KOPT-K1 (cell line): ENCODE measurements around the gene STMND1.

Source experiments
- H3K27ac ChIP-seq: fragments of 200-600 bp; sonication (generic); 2 replicates; pipeline ENCODE4 v1.5.1; 2016; ENCODE audit warnings: antibody characterized with exemption, mild to moderate bottlenecking, low read depth, low read length; ENCODE audit not compliant: poor library complexity, severe bottlenecking
- H3K36me3 ChIP-seq: fragments of 200-600 bp; sonication (generic); 2 replicates; pipeline ENCODE4 v1.5.1; 2017; ENCODE audit warnings: antibody characterized with exemption, mild to moderate bottlenecking, low read length, moderate library complexity; ENCODE audit not compliant: insufficient read depth
- H3K9me3 ChIP-seq: fragments of 200-600 bp; sonication (generic); 2 replicates; pipeline ENCODE4 v1.5.1; 2017; ENCODE audit warnings: antibody characterized with exemption, low read length, mild to moderate bottlenecking; ENCODE audit not compliant: insufficient read depth, poor library complexity, severe bottlenecking

The STMND1 gene

DNA sequence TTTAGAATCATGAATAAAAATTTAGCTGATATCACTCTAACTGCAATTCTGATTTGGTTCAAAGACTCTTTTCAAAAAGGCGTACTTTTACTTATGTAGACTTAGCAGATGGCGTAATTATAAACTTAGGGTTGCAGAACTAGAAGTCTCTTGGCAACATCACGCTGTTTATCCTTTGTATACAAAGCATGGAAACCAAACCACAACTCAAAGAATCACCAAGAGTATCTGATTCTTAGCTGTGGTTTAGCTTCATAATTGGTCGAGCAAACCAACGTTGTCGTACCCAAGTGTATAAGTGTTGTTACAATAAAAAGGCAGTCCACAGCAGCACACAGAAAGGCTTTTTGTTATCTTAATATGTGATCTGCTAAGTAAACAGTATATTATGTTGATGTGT is 18.2 kb downstream of the STMND1 start:
- Histone ChIP-seq H3K27ac (no peak overlapping the region), H3K9me3 (no peaks in the 10 kb centered on the region), H3K36me3 (no peaks in the 10 kb centered on the region)

DNA sequence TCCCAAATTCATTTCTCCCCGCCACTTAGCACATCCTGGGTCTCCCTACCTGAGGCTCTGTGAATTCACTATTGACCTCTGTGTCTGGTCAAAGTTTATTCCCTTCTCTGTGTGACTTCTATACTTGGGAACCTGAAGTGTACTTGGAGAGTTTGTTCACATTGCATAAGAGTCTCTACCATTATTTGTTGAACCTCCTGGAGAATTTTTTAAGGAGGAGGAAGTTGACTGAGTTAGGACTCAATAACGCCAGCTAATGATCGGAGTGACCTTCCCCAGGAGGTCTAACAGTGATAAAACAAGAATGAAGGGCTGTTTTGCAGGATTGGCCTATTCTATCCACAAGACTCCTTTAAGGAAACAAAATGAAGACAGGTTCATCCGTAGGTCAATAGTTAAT is 23.6 kb downstream of the STMND1 start:
- no peak overlapping the region for H3K27ac ChIP-seq
- no peaks in the 10 kb centered on the region for H3K9me3 ChIP-seq
- no peaks in the 10 kb centered on the region for H3K36me3 ChIP-seq

DNA sequence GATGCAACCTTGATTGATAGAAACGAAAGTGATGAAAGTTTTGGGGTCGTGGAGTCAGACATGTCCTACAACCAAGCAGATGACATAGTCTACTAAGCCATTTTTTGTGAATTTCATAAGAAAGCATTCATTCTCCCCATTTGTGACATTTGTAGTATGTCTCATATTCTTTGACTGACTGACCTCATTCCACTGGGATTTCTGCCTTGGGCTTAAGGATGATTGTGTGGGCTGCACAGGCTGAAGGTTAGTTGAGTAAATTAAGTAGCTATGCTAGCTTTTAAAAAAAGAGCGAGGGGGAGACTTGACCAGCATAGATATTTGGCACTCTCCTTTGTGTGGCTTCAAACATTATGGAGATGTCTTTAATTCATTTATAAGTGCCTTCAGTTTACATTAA is 28.9 kb downstream of the STMND1 start:
- no peak overlapping the region for H3K27ac ChIP-seq
- H3K36me3 ChIP-seq = no peaks in the 10 kb centered on the region
- no peaks in the 10 kb centered on the region for H3K9me3 ChIP-seq

DNA sequence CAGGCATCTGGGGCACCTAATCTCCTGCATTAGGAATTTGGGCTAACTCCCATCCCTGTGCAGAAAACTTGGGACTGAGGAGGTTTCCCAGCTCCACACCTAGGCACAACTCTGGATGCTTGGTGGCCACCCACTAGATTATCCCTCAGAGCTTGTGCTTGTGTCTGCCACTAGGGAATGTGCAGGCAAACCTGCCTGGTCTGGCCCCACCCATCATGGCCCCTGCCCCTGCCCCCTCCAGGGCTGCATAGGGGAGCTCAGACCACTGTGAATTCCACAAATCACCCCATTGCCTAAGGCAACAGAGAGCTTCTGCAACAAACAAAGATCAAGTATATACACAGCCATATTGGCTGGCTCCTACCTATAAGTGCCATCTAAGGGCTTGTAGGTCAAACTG is 31.1 kb downstream of the STMND1 start:
- Histone ChIP-seq H3K9me3 (peaks cover 6% of the 10 kb centered on the region), H3K27ac (no peak overlapping the region), H3K36me3 (no peaks in the 10 kb centered on the region)

DNA sequence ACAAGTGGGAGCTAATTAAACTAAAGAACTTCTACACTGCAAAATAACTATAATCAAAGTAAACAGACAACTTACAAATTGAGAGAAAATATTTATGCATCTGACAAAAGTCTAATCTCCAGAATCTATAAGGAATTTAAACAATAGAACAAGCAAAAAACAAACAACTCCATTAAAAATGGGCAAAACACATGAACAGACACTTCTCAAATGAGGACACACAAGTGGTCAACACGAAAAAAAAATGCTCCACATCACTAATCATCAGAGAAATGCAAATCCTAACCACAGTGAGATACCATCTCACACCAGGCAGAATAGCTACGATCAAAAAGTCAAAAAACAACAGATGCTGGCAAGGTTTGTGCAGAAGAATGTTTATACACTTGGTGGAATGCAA is 36.2 kb downstream of the STMND1 start:
- no peaks in the 10 kb centered on the region for H3K36me3 ChIP-seq
- H3K9me3 ChIP-seq = peaks cover 14% of the 10 kb centered on the region
- H3K27ac ChIP-seq = no peak overlapping the region

DNA sequence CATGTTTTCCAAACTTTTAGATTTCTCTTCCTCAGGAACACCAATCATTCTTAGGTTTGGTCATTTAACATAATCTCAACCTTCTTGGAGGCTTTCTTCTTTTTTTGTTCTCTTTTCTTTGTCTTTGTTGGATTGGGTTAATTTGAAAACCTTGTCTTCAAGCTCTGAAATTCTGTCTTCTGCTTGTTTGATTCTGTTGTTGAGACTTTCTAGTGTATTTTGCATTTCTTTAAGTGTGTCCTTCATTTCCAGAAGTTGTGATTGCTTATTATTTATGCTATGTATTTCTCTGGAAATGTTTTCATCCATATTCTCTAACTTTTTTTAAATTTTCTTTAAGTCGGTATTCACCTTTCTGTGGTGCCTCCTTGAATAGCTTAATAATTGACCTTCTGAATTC is 42.2 kb downstream of the STMND1 start:
- Histone ChIP-seq H3K36me3 (no peaks in the 10 kb centered on the region), H3K27ac (no peak overlapping the region), H3K9me3 (no peaks in the 10 kb centered on the region)

DNA sequence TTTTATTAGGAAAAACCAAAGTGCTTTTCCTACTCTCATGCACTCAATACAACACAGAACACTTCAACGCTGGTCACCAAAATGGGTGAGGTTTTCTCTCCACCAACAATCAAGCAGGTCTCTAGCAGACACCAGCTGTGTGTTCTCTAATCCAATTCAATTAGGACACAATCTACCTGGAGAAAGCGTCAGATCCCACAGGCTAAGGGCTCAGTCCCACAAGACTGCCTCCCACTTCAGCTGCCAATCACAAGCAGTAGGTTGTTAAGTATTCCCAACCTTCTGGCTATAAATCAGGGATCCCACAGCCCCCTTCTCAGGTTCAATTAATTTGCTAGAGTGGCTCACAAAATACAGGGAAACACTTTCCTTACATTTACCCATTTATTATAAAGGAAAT is 47.7 kb downstream of the STMND1 start:
- Histone ChIP-seq H3K9me3 (peaks cover 7% of the 10 kb centered on the region), H3K27ac (no peak overlapping the region), H3K36me3 (no peaks in the 10 kb centered on the region)

DNA sequence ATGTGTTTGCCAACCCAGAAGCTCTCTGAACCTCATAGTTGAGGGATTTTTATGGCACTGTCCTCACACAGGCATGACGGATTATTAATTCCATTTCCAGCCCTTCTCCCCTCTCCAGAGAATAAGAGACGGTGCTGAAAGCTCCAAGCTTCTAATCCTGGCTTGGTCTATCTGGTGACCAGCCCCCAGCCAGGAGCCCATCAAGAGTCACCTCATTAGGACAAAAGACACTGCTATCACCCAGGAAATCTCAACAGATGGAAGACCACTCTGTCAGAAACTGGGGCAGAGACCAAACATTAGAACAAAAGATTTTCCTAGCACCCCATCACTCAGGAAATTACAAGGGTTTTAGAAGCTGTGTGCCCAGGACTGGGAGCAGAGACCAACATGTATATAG is 48.2 kb downstream of the STMND1 start:
- Histone ChIP-seq H3K27ac (no peak overlapping the region), H3K9me3 (peaks cover 7% of the 10 kb centered on the region), H3K36me3 (no peaks in the 10 kb centered on the region)

DNA sequence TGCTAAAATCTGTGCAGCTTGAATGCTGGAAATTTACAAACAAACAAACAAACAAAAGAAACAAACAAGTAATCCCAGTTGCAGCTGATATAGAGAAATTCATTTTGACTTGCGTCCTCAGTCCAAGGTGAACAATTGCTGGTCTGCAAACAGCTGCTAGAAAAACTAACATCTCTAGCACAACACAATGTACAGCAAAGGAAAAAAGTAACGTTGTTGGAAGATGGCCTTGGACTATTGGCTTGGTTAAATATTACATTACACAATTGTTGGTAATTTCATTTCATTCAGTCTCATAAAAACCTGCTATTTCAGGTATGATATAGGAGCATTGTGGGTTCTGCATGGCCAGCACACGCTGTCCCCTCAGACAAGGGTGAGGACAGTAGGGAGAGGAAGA is 50.0 kb downstream of the STMND1 start:
- Histone ChIP-seq H3K27ac (no peak overlapping the region), H3K36me3 (no peaks in the 10 kb centered on the region), H3K9me3 (peaks cover 7% of the 10 kb centered on the region)

DNA sequence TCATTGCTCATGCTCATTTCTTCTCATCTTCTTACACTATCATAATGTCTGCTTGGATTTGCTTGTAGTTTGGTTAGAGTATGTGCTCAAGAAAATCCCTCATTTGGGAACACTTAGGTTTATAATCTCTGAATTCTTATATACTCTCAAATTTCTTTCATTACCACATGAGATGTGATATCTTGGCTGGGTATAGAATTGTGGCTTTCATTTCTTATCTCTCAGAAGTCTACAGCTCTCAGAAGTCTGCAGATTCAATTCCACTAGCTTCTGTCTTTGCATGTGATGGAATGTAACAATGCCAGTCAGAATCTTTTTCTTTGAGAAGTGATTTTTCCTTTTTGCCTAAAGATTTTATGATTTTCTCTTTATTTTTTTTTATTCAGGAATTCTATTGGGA is 50.9 kb downstream of the STMND1 start:
- Histone ChIP-seq H3K36me3 (no peaks in the 10 kb centered on the region), H3K9me3 (peaks cover 7% of the 10 kb centered on the region), H3K27ac (no peak overlapping the region)

DNA sequence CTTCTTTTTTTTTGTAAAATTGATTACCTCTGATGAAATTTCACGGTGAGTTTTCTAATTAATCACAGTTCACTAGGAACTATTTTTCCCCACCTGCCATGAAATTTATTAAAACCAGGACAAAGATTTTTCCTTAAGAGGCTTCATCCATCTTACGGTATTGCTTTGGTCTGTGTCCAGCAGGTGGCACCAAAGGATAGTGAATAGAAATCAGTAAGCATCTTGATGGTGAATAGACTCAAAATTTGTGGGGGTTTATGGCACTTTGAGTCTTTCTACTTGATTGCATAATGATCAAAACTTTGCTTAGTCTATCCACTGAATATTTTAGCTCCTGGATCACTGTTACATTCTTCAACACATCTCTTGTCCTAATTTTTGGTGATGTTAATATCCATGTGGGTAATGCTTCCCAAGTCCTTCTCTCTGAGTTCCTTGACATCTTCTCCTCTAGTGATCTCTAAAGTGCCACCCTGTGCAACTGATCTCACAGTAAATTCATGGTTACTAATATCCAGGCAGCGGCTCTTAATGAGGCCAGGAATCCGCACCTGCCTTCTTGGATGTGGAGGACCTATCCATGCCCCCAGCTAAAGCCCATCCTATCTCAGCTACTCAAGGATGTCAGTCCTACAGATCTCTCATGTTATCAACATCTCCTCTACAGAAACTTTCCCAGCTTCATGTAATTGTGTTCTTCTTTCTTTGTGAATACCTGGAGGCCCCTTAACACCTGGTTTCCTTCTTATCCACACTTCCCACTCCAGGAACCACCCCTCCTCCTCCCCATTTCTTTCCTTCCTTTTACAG is 54.5 kb downstream of the STMND1 start:
- Histone ChIP-seq H3K27ac (no peak overlapping the region), H3K9me3 (peaks cover 7% of the 10 kb centered on the region), H3K36me3 (no peaks in the 10 kb centered on the region)

DNA sequence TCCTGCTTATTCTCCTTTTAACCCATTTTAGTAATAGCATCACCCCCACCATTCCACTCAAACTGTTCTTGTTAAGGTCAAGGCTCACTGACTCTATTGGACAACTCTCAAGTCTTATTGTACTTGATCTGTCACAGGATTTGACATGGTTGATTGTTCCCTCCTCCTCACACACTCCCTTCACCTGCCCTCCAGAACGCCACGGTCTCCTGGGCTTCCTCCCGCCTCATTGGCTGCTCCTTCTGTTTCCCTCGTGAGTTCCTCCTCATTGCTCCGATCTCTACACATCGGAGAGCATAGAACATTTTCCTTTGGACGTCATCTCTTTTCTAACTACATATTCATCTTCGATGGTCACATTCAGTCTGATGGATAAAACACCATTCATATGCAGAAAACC is 55.1 kb downstream of the STMND1 start:
- H3K27ac ChIP-seq = no peak overlapping the region
- no peaks in the 10 kb centered on the region for H3K36me3 ChIP-seq
- H3K9me3 ChIP-seq = peaks cover 3% of the 10 kb centered on the region

DNA sequence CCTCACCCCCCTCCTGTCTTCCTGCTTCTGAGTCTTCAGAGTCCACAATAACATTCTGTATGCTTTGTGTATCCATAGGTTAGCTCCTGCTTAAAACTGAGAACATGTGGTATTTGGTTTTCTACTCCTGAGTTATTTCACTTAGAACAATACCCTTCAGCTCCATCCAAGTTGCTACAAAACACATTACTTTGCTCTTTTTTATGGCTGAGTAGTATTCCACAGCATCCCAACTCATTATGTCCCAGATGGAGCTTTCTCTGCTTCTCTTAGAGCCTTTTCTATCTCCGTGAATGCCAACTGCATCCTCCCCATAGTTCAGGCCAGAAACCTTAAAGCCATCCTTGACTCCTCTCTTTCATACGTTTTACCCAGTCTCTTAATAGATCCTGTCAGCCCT is 55.8 kb downstream of the STMND1 start:
- H3K9me3 ChIP-seq = no peaks in the 10 kb centered on the region
- H3K27ac ChIP-seq = no peak overlapping the region
- no peaks in the 10 kb centered on the region for H3K36me3 ChIP-seq

DNA sequence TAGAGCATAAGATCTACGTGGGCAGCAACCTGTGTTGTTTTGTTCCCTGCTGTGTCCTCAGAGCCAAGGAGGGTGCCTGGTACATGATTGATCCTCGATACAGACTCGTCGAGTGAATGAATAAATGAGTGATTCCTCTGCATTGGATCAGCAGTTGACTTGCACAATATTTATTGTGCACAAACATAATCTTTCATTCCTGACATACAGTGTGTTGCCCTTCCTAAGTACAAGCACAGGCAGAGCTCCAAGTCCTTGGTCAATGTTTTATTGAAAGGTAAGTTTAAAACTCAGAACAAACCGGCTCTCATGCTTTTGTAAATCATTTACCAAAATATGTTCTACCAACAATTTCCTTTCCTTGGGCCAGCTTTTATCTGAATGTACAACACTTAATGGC is 57.4 kb downstream of the STMND1 start:
- Histone ChIP-seq H3K36me3 (no peaks in the 10 kb centered on the region), H3K27ac (no peak overlapping the region), H3K9me3 (no peaks in the 10 kb centered on the region)

DNA sequence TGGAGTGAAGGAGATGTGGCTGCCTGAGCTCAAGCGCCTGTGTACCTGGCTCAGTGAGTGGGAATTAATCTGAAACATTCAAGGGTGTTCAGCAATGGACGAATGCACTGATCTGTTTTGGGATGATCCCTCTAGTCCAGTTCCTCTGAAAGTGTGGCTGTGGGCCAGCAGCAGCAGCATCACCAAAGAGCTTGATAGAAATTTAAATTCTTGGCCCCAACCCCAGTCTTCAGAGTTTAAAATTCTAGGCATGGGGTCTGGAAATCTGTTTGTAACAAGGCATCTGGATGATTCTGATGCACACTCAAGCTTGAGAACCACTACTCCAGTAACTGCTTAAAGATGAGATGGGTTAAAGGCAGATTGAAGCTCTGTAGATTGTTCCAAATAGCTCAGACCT is 59.2 kb downstream of the STMND1 start:
- Histone ChIP-seq H3K9me3 (no peaks in the 10 kb centered on the region), H3K27ac (no peak overlapping the region), H3K36me3 (no peaks in the 10 kb centered on the region)

DNA sequence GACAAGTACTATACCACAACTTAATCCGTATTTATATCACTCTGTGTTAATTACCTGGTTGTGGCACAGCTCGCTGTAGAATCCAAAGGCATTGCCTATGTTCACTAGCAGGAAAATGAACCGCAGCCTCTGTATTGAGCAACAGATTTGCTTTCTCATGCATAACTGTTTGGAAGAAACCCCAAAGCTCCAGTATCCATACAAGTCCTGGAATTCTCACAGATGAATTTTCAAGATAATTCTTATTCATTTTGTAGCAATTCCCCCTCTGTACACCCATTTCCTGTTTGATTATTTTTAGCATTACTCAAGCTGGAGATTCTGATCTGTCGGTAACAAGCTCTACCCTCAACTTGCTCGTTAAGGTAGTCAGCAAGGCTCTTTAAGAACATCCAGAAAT is 63.5 kb downstream of the STMND1 start:
- H3K27ac ChIP-seq = no peak overlapping the region
- H3K9me3 ChIP-seq = no peaks in the 10 kb centered on the region
- H3K36me3 ChIP-seq = no peaks in the 10 kb centered on the region
